ENCODE results near the gene SUGT1. TPM values are rescaled to one million over a fixed set of nuclear protein-coding genes. Genes with fewer than 3 reads are reported as not detected.
A peak's percentile ranks its signal among the peaks of the same experiment; 100 is the strongest.

The SUGT1 gene
- total RNA-seq, 2 donors from 2014 or later: 33.4 to 38.3 TPM

- Histone ChIP-seq H3K27ac (no peak overlapping the region), H3K4me1 (peaks cover 0 to 11% of the 10 kb centered on the region in 2 donors), H3K9me3 (no peaks in the 10 kb centered on the region), H3K27me3 (peaks cover 7 to 19% of the 10 kb centered on the region in 2 donors), H3K36me3 (no peaks in the 10 kb centered on the region), H3K4me3 (no peak overlapping the region)
- TF ChIP-seq CTCF (IDR thresholded peaks at IDR 0.05): no peak
- no peak for DNase-seq (ENCODE audit: low spot score)
Observed at GRCh38 chr13:52737965-52738364, 85.3 kb downstream of the SUGT1 start.

- Histone ChIP-seq H3K4me3 (peak overlapping the region; percentile 12 to 42), H3K9me3 (no peaks in the 10 kb centered on the region), H3K4me1 (peaks cover 0 to 11% of the 10 kb centered on the region in 2 donors), H3K27me3 (peaks cover 7 to 19% of the 10 kb centered on the region in 2 donors), H3K36me3 (no peaks in the 10 kb centered on the region), H3K27ac (no peak overlapping the region)
- peak; percentile 63 to 66 for TF ChIP-seq CTCF (IDR thresholded peaks at IDR 0.05)
- no peak for DNase-seq (ENCODE audit: low spot score)
Observed at GRCh38 chr13:52738719-52739467, 86.3 kb downstream of the SUGT1 start.

- H3K4me3 ChIP-seq: peak within 1 kb of the TSS; percentile 12 to 42
- H3K27ac ChIP-seq: no peak within 1 kb of the TSS
- H3K4me1 ChIP-seq: peaks cover 0 to 11% of the 10 kb centered on the region in 2 donors
- no peaks in the 10 kb centered on the region for H3K36me3 ChIP-seq
- H3K9me3 ChIP-seq: no peaks in the 10 kb centered on the region
- H3K27me3 ChIP-seq: peaks cover 7 to 19% of the 10 kb centered on the region in 2 donors
- no peak for DNase-seq (ENCODE audit: low spot score)
- no peak for TF ChIP-seq CTCF (IDR thresholded peaks at IDR 0.05)
Observed at GRCh38 chr13:52739468-52740071, 86.9 kb downstream of the SUGT1 start, which contains the start of gene CNMD. Gene CNMD (minus strand): TSS chr13:52739820. CDS start chr13:52739701, 119 bp downstream.

GRCh38 chr13:52743569-52743968, 90.9 kb downstream of the SUGT1 start:
- TF ChIP-seq CTCF (IDR thresholded peaks at IDR 0.05): no peak
- peaks cover 0 to 10% of the 10 kb centered on the region in 2 donors for H3K4me1 ChIP-seq
- DNase-seq (ENCODE audit: low spot score): no peak
- H3K27ac ChIP-seq: no peak overlapping the region
- H3K4me3 ChIP-seq: no peak overlapping the region
- no peaks in the 10 kb centered on the region for H3K9me3 ChIP-seq
- H3K27me3 ChIP-seq: peaks cover 7 to 14% of the 10 kb centered on the region in 2 donors
- H3K36me3 ChIP-seq: no peaks in the 10 kb centered on the region

GRCh38 chr13:52743988-52744387, 91.4 kb downstream of the SUGT1 start:
- Histone ChIP-seq H3K9me3 (no peaks in the 10 kb centered on the region), H3K4me1 (peaks cover 0 to 6% of the 10 kb centered on the region in 2 donors), H3K4me3 (no peak overlapping the region), H3K27ac (no peak overlapping the region), H3K27me3 (peaks cover 7 to 10% of the 10 kb centered on the region in 2 donors), H3K36me3 (no peaks in the 10 kb centered on the region)
- DNase-seq (ENCODE audit: low spot score): no peak
- TF ChIP-seq CTCF (IDR thresholded peaks at IDR 0.05): no peak
